HG03045 (cell line): ENCODE data around the gene SPTB.

ENCODE experiments used
- ATAC-seq: cut with Tn5 transposase; IDR thresholded peaks from one replicate; pipeline ENCODE4 v1.9.1; 2021; ENCODE audit warnings: mild to moderate bottlenecking, moderate library complexity; ENCODE audit not compliant: unreplicated experiment

The SPTB gene

DNA sequence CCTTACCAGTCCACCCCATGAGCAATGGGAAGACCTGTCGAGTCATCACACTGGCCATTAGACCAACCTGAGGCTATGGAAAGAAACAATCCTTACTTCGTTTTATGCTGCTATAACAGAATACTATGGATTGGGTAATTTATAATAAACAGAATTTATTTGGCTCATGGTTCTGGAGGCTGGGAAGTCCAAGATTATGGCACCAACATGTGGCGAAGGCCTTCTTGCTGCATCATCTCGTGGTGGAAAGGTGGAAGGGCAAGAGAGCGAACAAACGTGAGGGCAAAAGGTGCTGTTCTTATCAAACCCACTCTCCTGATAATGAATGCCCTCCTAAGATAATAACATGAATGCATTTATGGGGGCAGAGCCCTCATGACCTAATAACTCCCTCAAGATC lies 9.6 kb upstream of the SPTB start:
- ATAC-seq: no peak

DNA sequence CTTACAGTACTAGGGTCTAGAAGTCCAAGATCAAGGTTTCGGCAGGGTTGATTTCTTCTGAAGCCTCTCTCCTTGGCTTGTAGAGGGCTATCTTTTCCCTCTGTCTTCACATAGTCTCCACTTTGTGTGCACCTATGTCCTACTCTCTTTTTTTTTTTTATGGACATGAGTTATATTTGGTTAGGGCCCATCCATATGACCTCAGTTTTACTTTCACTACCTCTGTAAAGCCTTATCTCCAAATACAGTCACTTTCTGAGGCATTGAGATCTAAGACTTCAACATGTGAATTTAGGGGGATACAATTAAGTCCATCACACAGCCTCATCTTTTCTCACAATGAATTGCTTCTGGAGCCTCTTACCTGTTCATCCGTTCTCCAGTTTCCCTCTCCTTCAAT lies 5.9 kb upstream of the SPTB start:
- ATAC-seq: no peak

- ATAC-seq: no peak
Measured at GRCh38 chr14:64880221-64881121, 764 bp upstream of the SPTB start.

GRCh38 chr14:64878837-64879634 lies 671 bp downstream of the SPTB start:
- ATAC-seq: no peak

- no peak for ATAC-seq
Measured at GRCh38 chr14:64877846-64878245, 1.9 kb downstream of the SPTB start.

DNA sequence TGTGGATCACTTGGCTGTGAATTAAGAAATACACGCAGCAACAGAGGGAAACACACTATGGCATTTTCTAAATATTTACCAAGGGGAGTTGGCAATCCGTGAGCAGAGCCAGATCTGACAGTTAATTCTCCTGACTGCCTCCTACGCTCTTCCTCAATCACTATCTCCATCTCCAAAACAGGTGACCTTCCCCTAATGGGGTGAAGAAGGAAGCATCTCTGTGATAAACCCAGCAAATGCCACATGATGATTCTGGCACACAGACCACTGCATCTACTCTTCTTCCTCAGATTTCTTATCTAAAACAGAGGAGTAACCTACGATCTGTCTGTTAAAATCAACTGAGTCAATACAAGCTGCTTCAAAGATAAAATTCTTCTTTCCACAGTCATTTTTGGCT lies 4.4 kb downstream of the SPTB start:
- no peak for ATAC-seq

- ATAC-seq: no peak
Measured at GRCh38 chr14:64873506-64874219, 6.0 kb downstream of the SPTB start.

DNA sequence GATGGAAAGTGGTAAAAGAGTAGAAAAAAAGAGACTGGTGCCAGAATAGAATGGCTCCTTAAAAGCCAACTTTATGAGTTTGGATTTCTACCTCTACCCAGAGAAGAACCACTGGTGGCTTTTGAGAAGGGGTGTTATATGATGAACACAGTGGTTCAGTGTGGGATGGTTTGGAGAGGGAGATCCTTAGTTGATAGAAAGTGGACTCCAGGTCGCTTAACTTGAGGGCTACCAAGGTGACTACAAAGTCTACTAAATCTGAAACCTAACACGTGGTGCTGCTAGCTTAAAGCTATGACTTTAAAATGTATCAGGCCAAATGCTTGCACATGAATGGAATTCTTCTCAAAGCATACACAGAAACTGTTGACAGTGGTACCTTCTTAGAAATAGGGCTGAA lies 8.4 kb downstream of the SPTB start:
- no peak for ATAC-seq

DNA sequence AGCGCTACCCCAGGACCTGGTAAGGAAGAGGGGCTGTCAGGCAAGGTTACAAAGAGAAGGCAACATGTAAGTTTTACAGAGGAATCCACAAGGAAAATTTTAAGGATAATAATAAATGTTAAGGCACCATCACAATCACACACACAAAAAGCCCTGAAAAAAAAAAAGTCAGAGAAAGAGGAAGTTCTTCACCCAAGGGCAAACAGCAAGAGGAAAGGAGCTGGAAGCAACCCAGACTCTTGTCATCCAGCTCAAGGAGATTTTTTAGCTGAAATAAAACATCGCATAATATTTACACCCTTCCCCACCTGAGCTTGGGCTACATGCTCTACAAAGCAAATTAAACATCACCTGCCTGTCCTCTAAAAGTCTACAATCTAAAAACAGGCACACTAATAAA lies 9.5 kb downstream of the SPTB start:
- no peak for ATAC-seq

DNA sequence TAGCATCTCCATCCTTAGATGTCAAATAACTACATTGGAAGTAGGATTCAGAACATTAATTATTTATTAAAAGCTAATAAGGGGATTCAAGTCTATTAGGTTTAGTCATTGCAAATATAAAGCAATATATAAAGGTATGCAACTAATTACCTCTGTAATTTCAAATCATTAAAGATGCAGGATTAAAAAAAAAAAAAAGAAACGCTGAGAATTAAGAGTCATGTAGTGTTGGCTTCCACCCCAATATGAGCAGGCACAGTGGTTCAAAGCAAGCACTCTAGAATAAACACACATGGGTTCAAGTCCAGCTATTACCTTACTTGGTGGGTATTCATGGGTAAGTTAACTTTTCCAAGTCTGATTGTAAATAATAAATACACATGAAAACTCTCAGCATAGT lies 10.9 kb downstream of the SPTB start:
- ATAC-seq: no peak

DNA sequence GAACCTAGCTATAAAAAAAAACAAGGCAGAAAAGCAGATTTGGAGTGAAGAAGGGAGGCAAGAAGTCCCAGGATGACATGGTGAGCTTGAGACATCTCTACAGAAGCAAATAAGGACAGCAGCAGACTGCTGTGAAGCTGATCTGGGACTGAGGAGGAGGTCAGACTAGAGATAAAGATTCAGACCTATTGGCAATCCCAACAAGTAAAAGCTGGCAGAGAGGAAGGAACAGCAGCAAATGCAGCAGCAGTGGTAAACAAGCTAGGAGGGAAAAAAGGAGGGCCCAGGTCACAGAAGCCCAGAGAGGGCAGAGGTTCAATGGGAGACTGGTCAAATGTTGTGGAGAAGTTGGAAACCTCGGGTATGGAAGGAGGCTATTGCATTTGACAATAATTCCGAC lies 11.3 kb downstream of the SPTB start:
- ATAC-seq: no peak

GRCh38 chr14:64867182-64867581 lies 12.5 kb downstream of the SPTB start:
- no peak for ATAC-seq

DNA sequence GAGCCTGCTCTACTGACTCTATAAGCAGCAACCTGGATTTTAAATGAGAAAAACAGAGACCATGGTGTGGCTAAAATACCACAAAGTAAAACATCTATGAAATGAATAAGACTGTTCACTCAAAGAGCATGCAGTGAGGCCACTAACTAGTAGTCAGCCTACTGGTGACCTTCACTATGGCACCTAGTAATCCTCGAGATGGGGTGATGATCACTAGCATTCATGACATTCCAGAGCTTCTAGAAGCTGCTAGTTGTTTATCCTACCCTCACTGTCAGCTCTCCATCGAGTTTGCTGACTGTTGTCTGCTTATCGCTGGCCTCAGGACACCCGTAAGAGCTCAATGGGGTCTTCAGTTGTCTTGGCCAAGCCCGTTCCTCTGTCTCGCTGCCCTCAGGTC lies 13.7 kb downstream of the SPTB start:
- ATAC-seq: no peak

DNA sequence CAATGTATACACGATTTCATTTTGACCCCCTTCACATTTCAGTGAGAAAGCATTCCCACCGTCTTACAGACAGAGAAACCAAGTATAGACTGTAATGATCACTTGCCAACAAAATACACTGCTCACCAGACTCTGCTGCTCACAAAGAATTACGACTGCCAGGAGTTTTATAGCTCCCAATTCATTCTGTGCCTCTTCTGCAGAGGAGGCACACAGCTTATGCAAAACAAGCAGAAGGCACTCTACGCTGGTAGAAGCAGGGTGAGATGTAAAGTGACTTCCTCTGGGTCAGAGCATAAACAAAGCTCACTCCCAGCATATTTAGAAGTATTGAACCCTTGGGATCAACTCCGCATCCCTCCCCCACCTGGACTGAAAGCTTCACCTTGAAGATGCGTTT lies 14.6 kb downstream of the SPTB start:
- no peak for ATAC-seq

GRCh38 chr14:64864258-64864657 lies 15.4 kb downstream of the SPTB start:
- ATAC-seq: no peak

DNA sequence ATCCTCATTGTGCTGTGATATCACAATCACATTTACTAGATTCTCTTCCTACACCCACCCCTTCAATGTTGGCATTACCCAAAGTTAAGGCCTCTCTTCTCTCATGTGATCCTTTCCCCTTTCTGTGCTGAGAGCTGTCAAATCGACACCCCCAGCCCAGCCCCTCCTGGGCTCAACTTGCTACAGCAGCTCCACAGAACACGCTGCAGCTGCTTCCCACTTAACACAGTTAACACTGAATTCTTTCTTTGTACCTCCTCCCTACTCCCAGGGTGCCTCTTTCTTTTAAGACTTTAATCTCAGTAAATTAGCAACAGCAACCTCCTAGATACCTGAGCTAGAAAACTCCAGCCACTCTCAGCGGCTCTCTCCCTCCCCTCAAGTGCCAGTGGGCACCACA lies 17.8 kb downstream of the SPTB start:
- ATAC-seq: no peak

DNA sequence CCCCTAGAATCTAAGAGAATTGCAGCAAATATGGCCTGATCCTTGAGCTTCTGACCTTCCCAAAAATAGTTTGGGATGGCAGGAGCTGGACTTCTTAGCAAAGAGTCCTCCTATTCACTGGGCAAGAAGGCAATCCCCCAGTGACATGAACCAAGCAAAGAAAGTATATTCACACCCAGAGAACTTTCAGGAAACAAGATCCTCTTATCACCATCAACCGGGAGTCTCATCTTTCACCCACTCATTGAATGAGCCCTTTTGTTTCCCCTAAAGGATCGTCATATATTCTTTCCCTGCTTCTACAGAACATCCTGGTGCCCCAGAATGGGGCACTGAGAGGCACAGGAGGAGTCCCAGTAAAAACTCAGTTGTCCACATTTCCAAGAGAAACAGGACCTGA lies 19.7 kb downstream of the SPTB start:
- no peak for ATAC-seq

DNA sequence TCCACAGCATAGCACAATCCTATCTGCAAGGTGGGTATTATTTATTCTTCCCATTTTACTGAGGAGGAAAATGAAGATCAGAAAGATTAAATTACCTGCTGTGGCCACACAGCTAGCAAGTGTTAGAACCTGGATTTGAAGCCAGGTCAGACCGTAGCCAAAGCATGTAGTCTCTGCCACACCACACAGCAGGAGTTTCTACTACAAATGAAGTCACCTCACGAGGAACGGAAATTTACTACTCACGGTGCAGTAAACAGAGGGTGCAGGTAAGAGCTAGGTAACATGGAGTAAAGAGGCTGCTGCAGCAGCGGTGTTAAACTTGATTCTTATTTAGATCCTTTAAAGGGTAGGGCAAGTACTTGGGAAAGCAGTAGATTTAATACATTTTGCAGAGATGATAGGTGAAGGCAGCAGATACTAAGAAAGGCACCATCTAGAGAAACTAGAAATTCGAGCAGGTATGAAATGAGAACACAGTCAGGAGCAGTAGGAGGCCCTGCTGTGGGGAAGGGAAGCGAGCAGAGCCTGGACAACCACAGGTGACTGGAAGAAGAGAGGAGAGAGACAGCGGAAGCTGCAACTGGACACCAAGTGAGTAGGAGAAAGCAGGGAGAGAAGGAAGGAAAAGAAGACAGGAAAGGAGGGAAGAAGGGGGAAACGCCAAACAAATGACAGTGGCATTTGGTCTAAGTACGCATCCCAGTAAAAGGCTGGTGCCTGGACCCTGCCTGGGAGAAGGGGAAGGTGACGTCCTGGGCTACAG lies 21.5 kb downstream of the SPTB start:
- no peak for ATAC-seq

DNA sequence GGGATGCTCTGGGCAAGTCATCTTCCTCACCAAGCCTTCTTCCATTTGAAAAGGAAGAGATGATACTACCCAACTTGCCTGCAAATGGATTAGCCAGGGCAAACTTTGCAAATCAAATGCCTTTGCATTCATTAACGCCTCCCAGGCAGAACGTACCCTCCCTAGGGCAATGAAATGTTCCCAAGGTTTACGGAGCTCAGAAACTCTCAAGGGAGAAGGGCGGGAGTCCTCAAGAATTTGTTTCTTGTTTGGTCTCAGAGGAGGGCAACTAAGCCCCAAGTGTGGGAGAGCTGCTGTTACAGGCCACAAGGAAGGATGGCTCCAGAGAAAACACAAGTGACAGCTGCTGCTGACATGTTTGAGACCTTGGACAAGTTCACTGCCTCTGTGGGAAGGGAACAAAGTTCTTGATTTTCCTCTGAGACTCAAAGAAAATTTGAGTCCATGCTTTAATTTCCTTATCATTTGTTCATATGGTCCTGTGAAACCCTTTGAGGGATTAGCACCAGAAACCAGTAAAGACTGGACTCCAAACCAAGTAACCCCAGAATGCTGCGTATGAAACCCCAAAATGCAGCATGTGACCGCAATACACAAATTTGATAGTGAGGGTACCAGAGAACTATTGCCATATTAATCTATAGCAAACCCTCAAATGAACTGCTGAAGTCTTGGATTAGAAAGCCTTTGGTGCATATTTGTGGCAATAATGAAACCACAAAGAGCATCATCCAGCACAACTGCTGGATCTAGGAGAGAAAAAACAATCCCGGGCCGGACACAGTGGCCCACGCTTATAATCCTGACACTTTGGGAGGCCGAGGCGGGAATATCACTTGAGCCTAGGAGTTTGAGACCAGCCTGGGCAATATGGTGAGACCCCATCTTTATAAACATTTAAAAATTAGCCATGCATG lies 22.9 kb downstream of the SPTB start:
- no peak for ATAC-seq
